HepG2 (cell line): ENCODE data around the gene NTN5. TPM values are rescaled to one million over a fixed set of nuclear protein-coding genes. Genes with fewer than 3 reads are reported as not detected.
A peak's percentile ranks its signal among the peaks of the same experiment; 100 is the strongest.

Source experiments
- ATAC-seq: fragments of 200-7000 bp; cut with Tn5 transposase; 3 replicates; pipeline ENCODE4 v1.9.1; 2020; ENCODE audit warnings: mild to moderate bottlenecking, moderate library complexity
- BruUV-seq: library from RNA; stranded (reverse); fragments of 400-500 nt; replicated peaks from 2 replicates; lab custom pipeline; 2021; lab: Mats Ljungman, UMichigan
- CTCF ChIA-PET: fragments of 300-600 bp; formaldehyde crosslinking; extraction: SDS; loops from one replicate; lab custom pipeline; 2021; ENCODE audit warnings: low total read pairs, inconsistent platforms, low intra/inter-chr PET ratio; lab: Yijun Ruan, JAX
- POLR2A ChIA-PET: fragments of 350-600 bp; sonication (Branson Sonifier 250); formaldehyde crosslinking; loops from one replicate; lab custom pipeline; 2020; ENCODE audit warnings: antibody characterized with exemption, inconsistent platforms; lab: Yijun Ruan, JAX
- DNase-seq: peaks from one replicate; pipeline ENCODE4 v3.0.0-alpha.2; 2015; ENCODE audit warnings: low spot score
- FAIRE-seq: peaks from 3 replicates; lab custom pipeline; 2011; peaks lifted over from hg19 to GRCh38; lab: Jason Lieb, UNC
- H2AFZ ChIP-seq: one replicate; pipeline ENCODE4 v1.6.1; 2011; ENCODE audit warnings: low read length, inconsistent platforms
- H3K27ac ChIP-seq: fragments of 300-600 bp; 3 replicates; pipeline ENCODE4 v1.8.0; 2011; ENCODE audit warnings: mixed run types, mild to moderate bottlenecking, mixed read lengths, low read length, inconsistent platforms; ENCODE audit not compliant: insufficient read depth; ENCODE audit errors: extremely low read length
- H3K27me3 ChIP-seq, 2 experiments: fragments of 200-600 bp in 1 of 2; 2 replicates in 1 of 2; 3 replicates in 1 of 2; pipeline versions ENCODE4 v1.6.0 to v1.8.0; 2011; ENCODE audit warnings: low read length in 2 of 2, mild to moderate bottlenecking in 2 of 2, moderate library complexity in 2 of 2, inconsistent platforms in 1 of 2; ENCODE audit not compliant: insufficient read depth in 2 of 2, control insufficient read depth in 1 of 2
- H3K36me3 ChIP-seq, 2 experiments: fragments of 200-600 bp in 1 of 2; replicated peaks in 1 of 2; 2 replicates in 1 of 2; 3 replicates in 1 of 2; pipeline versions ENCODE4 v1.5.1 to v1.8.0; 2011; ENCODE audit warnings: low read length in 2 of 2, inconsistent platforms in 1 of 2; ENCODE audit not compliant: insufficient read depth in 2 of 2, control insufficient read depth in 1 of 2
- H3K4me1 ChIP-seq: 2 replicates; pipeline ENCODE4 v1.5.1; 2012; ENCODE audit warnings: low read length, inconsistent platforms; ENCODE audit not compliant: insufficient read depth
- H3K4me2 ChIP-seq: 2 replicates; pipeline ENCODE4 v1.6.0; 2011; ENCODE audit warnings: low read depth, low read length, inconsistent platforms
- H3K4me3 ChIP-seq, 3 experiments: fragments of 200-600 bp in 1 of 3; sonication (generic), shearing (Covaris generic) in 1 of 3; replicated peaks in 1 of 3; 2 replicates each; pipeline ENCODE4 v1.5.1; 2011 to 2016; ENCODE audit warnings: low read length in 3 of 3, inconsistent platforms in 2 of 3, low read depth in 2 of 3, mild to moderate bottlenecking in 2 of 3, control low read depth in 1 of 3, mixed read lengths in 1 of 3; ENCODE audit not compliant: insufficient read depth in 1 of 3
- H3K79me2 ChIP-seq: one replicate; pipeline ENCODE4 v1.6.1; 2011; ENCODE audit warnings: low read length, inconsistent platforms; ENCODE audit not compliant: insufficient read depth
- H3K9ac ChIP-seq: 2 replicates; pipeline ENCODE4 v1.6.0; 2011; ENCODE audit warnings: mild to moderate bottlenecking, low read depth, low read length, inconsistent platforms; ENCODE audit not compliant: insufficient read depth
- H3K9me3 ChIP-seq: 2 replicates; pipeline ENCODE4 v1.5.1; 2012; ENCODE audit warnings: mild to moderate bottlenecking, low read length
- H4K20me1 ChIP-seq: 2 replicates; pipeline ENCODE4 v1.6.0; 2011; ENCODE audit warnings: inconsistent platforms, mild to moderate bottlenecking, low read length, moderate library complexity; ENCODE audit not compliant: insufficient read depth
- AGO2 ChIP-seq: fragments of 200-400 bp; formaldehyde crosslinking; optimal IDR thresholded peaks from 2 replicates; pipeline ENCODE3; 2017; ENCODE audit warnings: mild to moderate bottlenecking, low read depth, low read length, moderate library complexity
- CEBPZ ChIP-seq: IDR thresholded peaks from 2 replicates; pipeline ENCODE4 v1.6.1; 2012; ENCODE audit warnings: low read length, improper control_type of control experiment
- DBP ChIP-seq: sonication (generic); formaldehyde crosslinking; IDR thresholded peaks from 2 replicates; pipeline ENCODE4 v1.4.0; 2020; ENCODE audit warnings: missing genetic modification reagents; ENCODE audit errors: not compliant biosample characterization
- HMG20B ChIP-seq: conservative IDR thresholded peaks from 2 replicates; pipeline ENCODE4 v1.6.1; 2016; ENCODE audit warnings: missing genetic modification reagents, missing compliant biosample characterization
- MTF2 ChIP-seq: sonication (generic); formaldehyde crosslinking; IDR thresholded peaks from 2 replicates; pipeline ENCODE4 v1.5.0; 2020; ENCODE audit warnings: missing genetic modification reagents, borderline replicate concordance
- PAX8 ChIP-seq: sonication (generic); formaldehyde crosslinking; IDR thresholded peaks from 2 replicates; pipeline ENCODE4 v1.8.0; 2022; ENCODE audit warnings: mild to moderate bottlenecking, missing genetic modification reagents, borderline replicate concordance
- RBFOX2 ChIP-seq: fragments of 200-400 bp; formaldehyde crosslinking; IDR thresholded peaks from 2 replicates; pipeline ENCODE4 v1.6.1; 2017; ENCODE audit warnings: low read depth, mild to moderate bottlenecking, low read length
- RBM22 ChIP-seq: fragments of 200-400 bp; formaldehyde crosslinking; optimal IDR thresholded peaks from 2 replicates; pipeline ENCODE3; 2017; ENCODE audit warnings: mild to moderate bottlenecking, low read length, moderate library complexity
- SNAPC5 ChIP-seq: sonication (generic); formaldehyde crosslinking; IDR thresholded peaks from 2 replicates; pipeline ENCODE4 v1.8.1; 2023; ENCODE audit warnings: mild to moderate bottlenecking, missing genetic modification reagents, borderline replicate concordance
- SPEN ChIP-seq: sonication (generic); formaldehyde crosslinking; IDR thresholded peaks from 2 replicates; pipeline ENCODE4 v1.5.1; 2020; ENCODE audit warnings: low read depth, mild to moderate bottlenecking, missing genetic modification reagents
- THAP7 ChIP-seq: sonication (generic); formaldehyde crosslinking; IDR thresholded peaks from 2 replicates; pipeline ENCODE4 v1.8.1; 2023; ENCODE audit warnings: mild to moderate bottlenecking, missing genetic modification reagents
- YY1 ChIP-seq: IDR thresholded peaks from 2 replicates; pipeline ENCODE4 v1.6.1; 2011; ENCODE audit warnings: low read length, low read depth, moderate library complexity, mild to moderate bottlenecking; ENCODE audit not compliant: insufficient read depth, insufficient replicate concordance
- ZNF543 ChIP-seq: sonication (generic); formaldehyde crosslinking; IDR thresholded peaks from 2 replicates; pipeline ENCODE4 v1.4.0; 2020; ENCODE audit warnings: mild to moderate bottlenecking, missing genetic modification reagents
- ZNF597 ChIP-seq: sonication (generic); formaldehyde crosslinking; IDR thresholded peaks from 2 replicates; pipeline ENCODE4 v1.5.0; 2020; ENCODE audit warnings: missing genetic modification reagents
- ZNF747 ChIP-seq: sonication (generic); formaldehyde crosslinking; IDR thresholded peaks from 2 replicates; pipeline ENCODE4 v1.8.1; 2023; ENCODE audit warnings: missing genetic modification reagents, mild to moderate bottlenecking, borderline replicate concordance
- ZZZ3 ChIP-seq: sonication (generic); formaldehyde crosslinking; IDR thresholded peaks from 2 replicates; pipeline ENCODE4 v1.4.0; 2020; ENCODE audit warnings: missing genetic modification reagents, mild to moderate bottlenecking, borderline replicate concordance
- WGBS: methylation state at CpG from one replicate; pipeline ENCODE4 v1.1.6; 2017; ENCODE audit warnings: low lambda C conversion rate; 5-methylcytosine and 5-hydroxymethylcytosine counted together
- in situ Hi-C: cut with HindIII; loops from 2 replicates; pipeline ENCODE4 v1.10.0; 2017; ENCODE audit warnings: low pct_unique_long_range_greater_than_20kb; ENCODE audit not compliant: extremely low pct_ligation_motif_present
- intact Hi-C: fragments of 100-400 bp; cut with micrococcal nuclease; formaldehyde crosslinking; loops from one replicate; pipeline ENCODE4 v1.10.0; 2022; ENCODE audit not compliant: unreplicated experiment
- polyA plus RNA-seq, 8 experiments: library from polyadenylated mRNA; depleted of rRNA in 3 of 8; stranded (reverse) in 7 of 8; unstranded in 1 of 8; fragments of >200 nt; fragmentation: Illumina TruSeq in 4 of 8; extraction: Trizol in 4 of 8; gene quantifications; 2 replicates each; pipeline versions ENCODE4 v1.2.1 to v1.2.3, GENCODE V29; 2011 to 2016; ENCODE audit warnings: low read depth in 4 of 8, missing spikeins in 1 of 8, mixed read lengths in 1 of 8; ENCODE audit not compliant: insufficient read depth in 1 of 8
- total RNA-seq, 5 experiments: library from RNA; depleted of rRNA; stranded (reverse); fragments of >200 nt; fragmentation: Illumina TruSeq; extraction: Trizol; gene quantifications; 2 replicates each; pipeline ENCODE4 v1.2.3, GENCODE V29; 2016; ENCODE audit warnings: low read depth in 1 of 5

Gene NTN5
- total and polyA plus RNA-seq, 2 of the 13 experiments (the other 11 are each of a cell fraction or from before 2014, with no cell fraction given): 0.05 TPM; not detected in 1

GRCh38 chr19:48634424-48635262, 38.2 kb downstream of the NTN5 start:
- peaks cover 78% of the 10 kb centered on the region for H3K4me1 ChIP-seq
- in situ Hi-C loops (no loop called here), intact Hi-C loops (loop anchor here (2.0 kb wide), 1 partner anchor 16 kb away; the partner anchor contains the start of genes RPL18 and SPHK2)
- ChIA-PET CTCF (no interaction called here), POLR2A (interaction anchor here (0.6 to 5.8 kb wide), 10 partner anchors 10 to 329 kb away, joined by 3 to 61 read pairs (median 3); partner anchors contain the start of genes CA11, RPL18 and SPHK2)
- TSS peak; percentile 91 for BruUV-seq
- H3K4me2 ChIP-seq: peak overlapping the region; percentile 96
- H3K36me3 ChIP-seq: no peaks in the 10 kb centered on the region
- DNase-seq: peak; percentile 90
- peak; percentile 72 for FAIRE-seq
- H3K9me3 ChIP-seq: no peaks in the 10 kb centered on the region
- H4K20me1 ChIP-seq: no peaks in the 10 kb centered on the region
- WGBS: 8% methylated on average over 11 of the region's 37 CpGs
- peaks cover 0 to 6% of the 10 kb centered on the region in 2 experiments; a peak in 3 of 5 replicates for H3K27me3 ChIP-seq
- peak overlapping the region; percentile 90 for H3K27ac ChIP-seq
- H3K79me2 ChIP-seq: no peaks in the 10 kb centered on the region
- peak overlapping the region; percentile 78 for H3K9ac ChIP-seq
- H3K4me3 ChIP-seq: peak overlapping the region; percentile 50 to 76 (median 58)
- peak; percentile 20 for ATAC-seq
- no peak overlapping the region for H2AFZ ChIP-seq
- no peak for TF ChIP-seq DBP (CRISPR knock-in tag)
- TF ChIP-seq ZNF597 (CRISPR knock-in tag): no peak
- TF ChIP-seq CEBPZ: no peak
- peak; percentile 65; the same call in 1 of the 2 replicates for TF ChIP-seq SPEN
- TF ChIP-seq MTF2 (CRISPR knock-in tag): no peak
- TF ChIP-seq ZZZ3 (CRISPR knock-in tag): no peak
- TF ChIP-seq PAX8 (CRISPR knock-in tag): no peak
- no peak for TF ChIP-seq ZNF747 (CRISPR knock-in tag)
- TF ChIP-seq SNAPC5 (CRISPR knock-in tag): no peak
- peak; percentile 24; the same call in 1 of the 2 replicates for TF ChIP-seq ZNF543 (CRISPR knock-in tag)
- TF ChIP-seq THAP7 (CRISPR knock-in tag): no peak
- peak; percentile 55 for TF ChIP-seq YY1
- peak; percentile 84 for TF ChIP-seq RBFOX2
- no peak for TF ChIP-seq HMG20B (CRISPR knock-in tag)
- peak; percentile 56 for TF ChIP-seq AGO2
- TF ChIP-seq RBM22: no peak
